NCI-H1048 (cell line): Measurements from ENCODE around the gene DYNC1I1.

Experiments used
- DNase-seq: peaks from one replicate; lab custom pipeline; 2025; lab: John Stamatoyannopoulos, UW

Gene DYNC1I1

DNA sequence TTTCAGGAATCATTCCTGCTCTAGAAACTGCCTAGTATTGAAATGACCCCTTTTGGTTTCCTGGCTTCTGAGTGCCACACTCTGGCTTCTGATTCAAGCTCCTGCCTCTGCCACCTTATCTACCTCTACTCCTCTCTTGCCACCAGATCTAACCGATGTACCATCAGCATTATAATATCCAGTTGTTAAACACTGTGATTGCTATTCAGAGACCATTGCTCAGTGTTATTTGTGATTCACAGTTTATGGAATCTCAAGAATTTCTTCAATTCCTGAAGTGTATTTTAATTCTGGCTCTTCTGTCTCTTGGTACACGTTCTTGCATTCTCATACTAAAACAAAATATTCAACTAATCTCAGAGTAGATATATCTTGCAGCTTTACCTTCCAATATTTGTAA lies 88.7 kb downstream of the DYNC1I1 start:
- no peak for DNase-seq

- no peak for DNase-seq
Observed at GRCh38 chr7:95863623-95864022, 91.3 kb downstream of the DYNC1I1 start.

DNA sequence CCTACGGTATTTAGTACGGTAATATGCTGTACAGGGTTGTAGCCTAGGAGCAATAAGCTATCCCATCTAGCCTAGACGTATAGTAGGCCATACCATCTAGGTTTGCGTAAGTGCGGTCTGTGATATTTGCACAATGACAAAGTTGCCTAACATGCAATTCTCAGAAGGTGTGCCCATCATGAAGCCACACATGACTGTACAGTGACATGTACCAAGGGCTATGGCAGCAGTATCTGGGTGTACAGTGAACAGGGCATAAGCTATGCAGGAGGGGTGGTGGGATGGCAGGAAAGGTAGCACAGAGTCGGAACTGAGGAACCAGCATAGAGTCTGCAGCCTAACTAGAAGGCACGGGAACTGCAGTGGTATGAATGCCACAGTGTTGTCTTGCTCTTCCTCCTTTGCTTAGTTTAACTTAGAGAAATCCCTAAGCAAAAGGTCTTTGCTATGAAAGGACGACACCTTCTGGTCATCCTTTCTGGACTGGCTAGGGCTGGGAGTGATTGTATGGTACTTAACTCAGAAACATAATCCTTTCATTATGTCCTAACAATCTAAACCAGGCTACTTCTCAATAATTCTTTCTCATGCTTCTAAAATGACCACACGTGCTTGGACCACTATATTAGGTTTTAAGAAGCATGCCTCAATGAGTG lies 93.5 kb downstream of the DYNC1I1 start:
- DNase-seq, result no peak

DNA sequence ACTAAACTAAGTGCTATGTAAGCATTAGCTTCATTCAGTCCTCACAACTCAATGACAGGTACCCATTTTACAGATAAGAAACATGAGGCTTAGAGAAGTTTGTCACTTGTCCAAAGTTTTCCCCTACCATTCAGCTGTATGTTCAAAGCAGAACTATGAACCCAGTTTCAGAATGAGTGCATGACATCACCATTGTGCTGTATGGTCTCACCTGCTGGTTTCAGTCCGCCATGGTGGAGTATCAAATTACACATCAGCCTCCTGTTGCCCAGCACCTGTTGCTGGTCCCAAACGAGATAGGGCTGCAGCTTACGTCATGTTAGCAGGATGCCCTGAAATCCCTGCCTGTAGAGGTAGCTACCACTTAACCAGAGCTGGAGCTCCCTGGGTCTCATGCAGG lies 95.0 kb downstream of the DYNC1I1 start:
- DNase-seq, result no peak

DNA sequence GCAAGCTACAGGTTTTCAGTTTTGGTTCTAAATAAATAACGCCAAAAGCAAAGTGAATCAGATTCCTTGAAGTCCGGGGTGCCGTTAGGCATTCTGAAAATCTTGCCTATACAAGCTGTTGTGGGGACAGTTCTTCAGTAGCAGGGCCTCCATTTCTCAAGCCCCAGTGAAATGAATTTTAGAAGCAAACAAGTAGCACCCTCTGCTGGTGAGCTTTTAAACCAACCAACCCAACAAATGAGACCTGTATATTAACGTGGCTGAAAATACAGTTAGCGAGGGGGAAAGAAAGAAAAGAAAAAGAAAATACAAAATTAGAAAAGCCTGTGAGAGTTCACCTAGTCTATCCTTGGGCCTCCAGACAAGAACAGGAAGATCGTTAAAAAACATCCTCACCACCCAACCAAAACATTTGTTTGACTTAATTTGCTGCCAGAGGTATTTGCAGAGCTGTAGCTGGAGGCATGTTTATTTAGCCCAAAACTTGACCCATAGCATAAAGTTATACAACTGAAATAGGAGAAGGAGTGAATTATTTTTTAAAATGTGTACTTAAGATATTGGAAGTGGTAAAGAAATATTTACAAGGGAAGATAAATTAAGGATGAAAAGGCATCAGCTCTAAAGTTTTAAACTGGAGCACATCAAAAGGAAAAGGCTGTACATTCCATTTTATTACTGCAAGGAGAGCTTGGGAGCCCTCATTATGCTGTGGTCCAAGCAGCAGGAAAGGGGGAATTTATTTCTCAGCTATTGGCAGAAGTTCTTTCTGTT lies 98.9 kb downstream of the DYNC1I1 start:
- DNase-seq, result peak; percentile 46

DNA sequence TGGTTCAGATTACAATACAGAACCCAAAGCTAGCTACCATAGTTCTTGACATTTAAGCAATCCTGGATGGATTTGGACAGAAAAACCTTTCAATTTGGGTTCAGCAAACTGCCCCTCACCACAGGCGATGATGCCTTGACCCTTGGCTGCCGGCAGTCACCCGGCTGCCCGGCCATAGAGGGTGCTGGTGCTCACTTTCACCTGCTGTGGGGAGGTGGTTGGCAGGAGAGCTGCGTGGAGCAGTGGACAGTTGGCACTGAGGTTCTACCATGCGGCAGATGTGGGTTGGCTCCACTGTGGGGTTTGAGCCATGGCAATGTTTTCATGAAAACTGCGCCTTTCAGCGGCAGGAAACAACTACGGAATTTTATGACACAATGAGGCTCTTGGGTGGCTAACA lies 99.5 kb downstream of the DYNC1I1 start:
- no peak for DNase-seq

GRCh38 chr7:95874129-95874528 lies 101.8 kb downstream of the DYNC1I1 start:
- DNase-seq, result no peak

- DNase-seq, result no peak
Observed at GRCh38 chr7:95874541-95875265, 102.3 kb downstream of the DYNC1I1 start.

DNA sequence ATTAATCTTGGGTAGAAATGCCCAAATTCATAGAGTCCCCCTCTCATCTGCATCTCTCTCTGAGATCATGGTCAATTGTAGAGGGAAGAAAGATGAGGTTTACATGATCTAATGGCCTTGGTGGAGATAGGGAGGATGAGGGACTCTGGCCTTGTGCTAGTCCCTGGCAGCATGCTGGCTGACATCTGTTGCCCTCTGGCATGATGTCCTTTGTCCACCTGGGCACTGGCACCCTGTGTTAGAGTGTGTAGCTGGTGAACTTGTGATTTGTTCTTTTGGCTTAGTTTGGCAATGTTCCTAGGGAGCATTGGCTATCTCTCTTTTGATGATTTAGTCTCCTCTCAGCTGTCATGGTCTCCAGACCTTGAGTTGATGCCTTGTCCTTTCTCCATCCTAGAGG lies 103.2 kb downstream of the DYNC1I1 start:
- no peak for DNase-seq

DNA sequence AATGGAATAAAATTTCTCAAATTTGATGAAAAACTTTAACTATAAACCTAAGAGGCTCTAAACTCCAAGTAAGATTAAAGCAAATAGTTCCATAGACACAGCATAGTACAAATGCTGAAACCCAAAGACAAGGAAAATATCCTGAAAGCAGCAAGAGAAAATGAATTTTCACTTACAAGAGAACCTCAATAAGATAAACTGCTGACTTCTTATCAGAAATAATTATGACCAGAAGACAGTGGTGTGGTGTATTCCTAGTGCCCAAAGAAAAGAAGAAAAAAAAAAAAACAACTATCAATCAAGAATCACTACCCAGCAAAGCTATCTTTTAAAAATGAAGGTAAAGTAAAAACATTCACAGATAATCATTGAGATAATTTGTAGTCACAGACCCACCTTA lies 106.3 kb downstream of the DYNC1I1 start:
- DNase-seq, result no peak

GRCh38 chr7:95881597-95881996 lies 109.2 kb downstream of the DYNC1I1 start:
- no peak for DNase-seq

DNA sequence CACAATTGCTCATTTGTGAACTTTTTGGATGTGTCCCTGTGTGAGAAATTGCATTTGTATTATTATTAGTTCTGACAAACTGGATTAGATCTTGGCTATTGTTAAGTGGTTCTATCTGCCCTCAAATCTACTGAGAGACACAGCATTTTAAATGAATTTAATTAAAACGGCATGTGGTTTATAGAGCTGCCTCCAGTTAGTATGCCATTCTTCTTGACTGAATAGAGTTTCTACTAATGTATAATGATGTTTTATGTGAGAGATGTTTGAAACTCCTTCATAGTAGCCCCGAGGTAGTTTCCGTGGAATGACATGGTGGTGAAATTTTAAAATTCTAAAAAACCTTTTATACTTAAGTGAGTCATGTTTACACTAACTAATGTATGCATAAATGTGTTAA lies 110.9 kb downstream of the DYNC1I1 start:
- DNase-seq, result no peak

DNA sequence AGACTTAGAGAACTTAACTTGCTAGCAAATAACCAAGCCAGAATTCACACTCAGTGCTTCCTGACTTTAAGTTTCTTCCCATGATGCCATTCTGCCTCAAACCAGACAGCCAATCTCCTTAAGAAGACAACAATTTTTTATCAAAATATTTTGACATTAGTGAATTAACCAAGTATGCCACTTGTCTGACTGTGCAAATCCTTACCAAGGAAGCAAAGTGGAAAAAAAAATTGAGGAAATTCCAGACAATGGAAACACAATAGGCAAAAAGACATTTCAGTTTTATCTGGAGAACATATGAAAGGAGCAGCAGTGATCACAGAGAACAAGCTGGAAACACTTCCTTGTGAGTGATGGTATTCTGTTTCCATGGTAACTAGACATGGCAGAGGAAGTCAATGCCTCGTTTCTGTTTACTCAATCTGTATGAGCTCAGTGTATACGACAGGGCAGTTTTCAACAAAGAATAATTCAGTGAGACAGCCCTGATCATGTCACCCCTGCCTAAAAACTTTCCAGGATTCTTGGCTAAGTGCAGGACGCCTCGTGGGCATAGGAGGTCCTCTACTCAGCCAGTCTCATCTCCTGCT lies 114.2 kb downstream of the DYNC1I1 start:
- DNase-seq, result no peak

- no peak for DNase-seq
Observed at GRCh38 chr7:95893484-95893883, 121.1 kb downstream of the DYNC1I1 start.

DNA sequence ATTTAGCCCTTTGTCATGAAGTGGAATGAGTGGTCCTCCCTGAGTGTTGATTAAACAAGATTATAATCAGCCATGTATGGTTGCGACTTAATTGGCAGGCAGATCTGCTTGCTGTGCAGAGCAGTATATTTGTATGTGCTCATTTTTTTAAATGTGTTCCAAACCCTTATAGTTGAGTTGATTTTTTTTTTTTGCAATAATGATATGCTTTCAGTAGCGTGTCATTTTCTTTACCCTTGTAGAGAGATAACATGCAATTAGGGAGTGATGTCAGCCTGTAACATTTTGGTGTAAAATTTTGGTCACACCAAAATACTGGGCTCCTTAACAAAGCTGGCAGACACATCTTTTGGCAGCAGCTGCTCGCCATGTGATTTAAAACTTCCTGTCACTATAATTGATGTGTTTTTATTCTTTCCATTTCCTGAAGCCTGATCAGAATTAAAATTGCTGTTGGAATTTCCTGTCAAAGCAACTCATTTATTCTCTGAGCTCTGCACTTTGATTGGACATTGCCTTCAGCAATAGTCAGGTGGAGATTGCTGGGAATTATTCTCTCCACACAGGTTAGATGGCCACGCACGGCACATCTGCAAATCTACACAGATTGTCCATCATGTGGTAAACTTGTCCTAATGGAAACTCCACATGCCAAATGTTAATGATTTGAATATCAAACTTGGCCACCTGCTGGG lies 125.3 kb downstream of the DYNC1I1 start:
- DNase-seq, result no peak

DNA sequence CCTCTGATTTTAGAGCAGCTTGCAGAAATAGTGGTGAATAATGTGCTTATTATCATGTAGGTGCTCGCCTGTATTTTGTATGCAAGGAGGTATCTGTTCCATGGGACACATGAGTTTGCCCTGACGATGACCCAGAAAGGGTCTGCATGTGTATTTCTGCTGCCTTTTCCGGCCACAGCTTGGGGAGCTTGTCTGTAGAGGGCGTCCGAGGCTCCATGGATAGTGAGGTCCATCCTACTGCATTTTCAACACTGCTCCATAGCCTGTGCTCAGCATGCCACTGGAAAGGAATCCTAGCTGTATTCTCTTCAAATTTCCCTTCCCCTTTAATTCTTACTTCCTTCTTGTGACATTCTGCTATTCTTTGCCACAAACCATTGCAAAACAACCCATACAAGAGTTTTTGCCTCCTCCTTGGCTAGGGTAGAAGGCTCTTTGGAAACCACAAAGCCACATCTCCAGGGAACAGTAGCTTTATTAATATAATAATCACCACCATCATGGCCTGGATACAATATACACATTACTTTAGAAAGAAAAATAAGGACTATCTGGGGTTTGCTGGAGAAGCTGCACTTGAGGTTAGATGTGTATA lies 127.7 kb downstream of the DYNC1I1 start:
- DNase-seq, result no peak

DNA sequence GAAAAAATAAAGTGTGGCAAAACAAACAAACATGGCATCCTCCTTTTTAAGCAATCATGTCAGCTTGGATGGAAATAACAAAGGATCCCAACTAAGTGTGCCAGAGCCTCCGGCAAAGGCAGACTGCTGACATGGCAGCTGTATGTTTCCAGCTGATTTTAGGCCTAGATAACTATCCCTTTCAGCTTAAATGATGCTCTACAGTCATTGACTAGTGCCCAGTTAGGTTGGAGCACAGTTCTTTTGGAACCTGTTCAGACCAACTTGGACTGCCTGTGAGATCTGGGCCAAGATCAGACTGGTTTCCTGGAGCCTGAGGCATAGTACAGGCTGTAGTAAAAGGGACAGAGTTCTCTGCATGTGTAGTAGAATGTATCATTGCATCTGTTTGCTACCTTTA lies 128.7 kb downstream of the DYNC1I1 start:
- no peak for DNase-seq

- DNase-seq, result no peak
Observed at GRCh38 chr7:95904099-95904498, 131.7 kb downstream of the DYNC1I1 start.

DNA sequence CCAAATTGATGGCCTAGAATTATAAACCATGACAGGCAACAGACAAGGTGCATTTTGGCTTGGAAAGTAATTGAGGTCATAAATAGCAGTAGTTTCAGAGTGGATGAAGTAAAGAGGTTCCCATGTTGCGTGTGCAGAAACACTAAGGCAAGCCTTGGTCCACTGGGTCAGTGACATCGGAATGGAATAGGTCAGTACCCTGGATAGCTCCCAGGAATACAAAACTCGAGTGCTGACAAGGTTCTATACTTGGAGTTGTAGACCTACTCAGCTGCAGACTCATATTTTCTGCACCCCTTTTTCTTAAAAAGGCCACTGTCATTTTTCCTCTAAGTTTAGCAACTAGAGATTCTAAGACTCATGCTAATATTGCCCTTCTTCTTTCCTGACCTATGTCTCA lies 132.8 kb downstream of the DYNC1I1 start:
- DNase-seq, result no peak

GRCh38 chr7:95906851-95907250 lies 134.5 kb downstream of the DYNC1I1 start:
- DNase-seq, result no peak

DNA sequence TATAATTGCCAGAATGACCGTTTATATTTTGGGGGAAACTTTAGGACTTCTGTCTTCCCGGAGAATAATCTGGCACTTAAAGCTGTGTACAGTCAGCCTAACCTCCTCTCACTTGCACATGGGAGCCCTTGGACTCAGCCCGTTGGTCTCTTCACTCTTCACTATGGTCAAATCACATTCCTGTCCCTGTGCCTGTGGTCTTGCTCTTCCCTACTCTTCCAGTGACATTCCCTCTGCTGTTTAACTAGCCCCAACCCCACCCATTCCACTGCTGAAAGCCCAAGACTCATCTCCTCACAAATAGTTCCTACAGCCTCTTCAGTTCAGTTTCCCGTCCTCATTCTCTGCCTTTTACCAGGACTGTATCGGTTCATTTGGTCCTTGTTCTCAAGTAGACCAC lies 135.0 kb downstream of the DYNC1I1 start:
- DNase-seq, result no peak

- DNase-seq, result no peak
Observed at GRCh38 chr7:95908499-95908898, 136.1 kb downstream of the DYNC1I1 start.
